HUDEP-2 (cell line): Measurements from ENCODE around the gene TMEM203.
A peak's percentile ranks its signal among the peaks of the same experiment; 100 is the strongest.

Source experiments
- DNase-seq, 76 experiments: peaks; one replicate each; lab custom pipeline; 2025; ENCODE audit not compliant: unreplicated experiment in 76 of 76; lab: John Stamatoyannopoulos, UW

Gene TMEM203

DNA sequence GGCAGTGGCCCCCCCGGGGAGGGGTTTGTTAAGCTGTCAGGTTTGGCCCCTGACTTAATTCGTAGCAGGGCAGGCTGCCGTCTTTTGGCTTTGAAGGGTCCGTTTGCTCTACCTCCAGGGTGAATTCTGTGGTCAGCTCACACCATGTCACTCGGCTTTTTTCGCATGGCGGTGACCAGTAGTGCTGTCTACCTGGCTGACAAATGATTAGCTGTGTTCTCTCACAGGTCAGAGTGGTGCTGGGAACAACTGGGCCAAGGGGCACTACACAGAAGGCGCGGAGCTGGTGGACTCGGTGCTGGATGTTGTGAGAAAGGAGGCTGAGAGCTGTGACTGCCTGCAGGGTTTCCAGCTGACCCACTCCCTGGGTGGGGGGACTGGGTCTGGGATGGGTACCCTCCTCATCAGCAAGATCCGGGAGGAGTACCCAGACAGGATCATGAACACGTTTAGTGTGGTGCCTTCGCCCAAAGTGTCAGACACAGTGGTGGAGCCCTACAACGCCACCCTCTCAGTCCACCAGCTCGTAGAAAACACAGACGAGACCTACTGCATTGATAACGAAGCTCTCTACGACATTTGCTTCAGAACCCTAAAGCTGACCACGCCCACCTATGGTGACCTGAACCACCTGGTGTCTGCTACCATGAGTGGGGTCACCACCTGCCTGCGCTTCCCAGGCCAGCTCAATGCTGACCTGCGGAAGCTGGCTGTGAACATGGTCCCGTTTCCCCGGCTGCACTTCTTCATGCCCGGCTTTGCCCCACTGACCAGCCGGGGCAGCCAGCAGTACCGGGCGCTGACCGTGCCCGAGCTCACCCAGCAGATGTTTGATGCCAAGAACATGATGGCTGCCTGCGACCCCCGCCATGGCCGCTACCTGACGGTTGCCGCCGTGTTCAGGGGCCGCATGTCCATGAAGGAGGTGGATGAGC is 37.1 kb upstream of the TMEM203 start:
- DNase-seq: peak in 3 of 76 experiments; percentile 12 to 31 (median 24)

DNA sequence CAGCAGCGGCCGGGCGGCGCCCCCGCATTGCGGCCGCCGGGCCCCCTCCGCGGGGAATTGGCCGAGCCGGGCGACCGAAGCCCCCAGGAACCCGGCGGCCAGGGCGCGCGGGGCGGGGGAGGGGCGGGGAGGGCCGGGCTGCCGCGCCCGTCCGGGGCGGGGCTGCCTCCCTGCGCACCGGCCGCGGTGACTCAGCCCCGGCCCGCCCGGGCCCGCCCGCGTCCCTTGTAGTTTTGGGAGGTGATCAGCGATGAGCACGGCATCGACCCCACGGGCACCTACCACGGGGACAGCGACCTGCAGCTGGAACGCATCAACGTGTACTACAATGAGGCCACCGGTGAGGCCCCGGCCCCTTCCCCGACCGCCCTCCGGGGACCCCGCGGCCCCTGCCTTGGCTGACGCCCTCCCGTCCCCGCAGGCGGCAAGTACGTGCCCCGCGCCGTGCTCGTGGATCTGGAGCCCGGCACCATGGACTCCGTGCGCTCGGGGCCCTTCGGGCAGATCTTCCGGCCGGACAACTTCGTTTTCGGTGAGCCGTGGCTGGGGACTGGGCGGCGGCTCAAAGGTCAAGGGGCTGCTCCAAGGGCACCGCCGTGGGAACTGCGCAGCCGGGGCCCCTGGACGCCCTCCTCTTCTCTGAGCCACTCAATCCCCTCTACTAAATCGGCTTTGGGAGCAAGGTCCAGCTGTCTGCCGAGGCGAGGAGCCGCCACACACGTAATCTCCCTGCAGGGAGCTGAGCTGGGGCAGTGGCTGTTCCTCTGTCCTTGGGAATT is 36.2 kb upstream of the TMEM203 start:
- peak in 53 of 76 experiments; percentile 15 to 77 (median 58) for DNase-seq

DNA sequence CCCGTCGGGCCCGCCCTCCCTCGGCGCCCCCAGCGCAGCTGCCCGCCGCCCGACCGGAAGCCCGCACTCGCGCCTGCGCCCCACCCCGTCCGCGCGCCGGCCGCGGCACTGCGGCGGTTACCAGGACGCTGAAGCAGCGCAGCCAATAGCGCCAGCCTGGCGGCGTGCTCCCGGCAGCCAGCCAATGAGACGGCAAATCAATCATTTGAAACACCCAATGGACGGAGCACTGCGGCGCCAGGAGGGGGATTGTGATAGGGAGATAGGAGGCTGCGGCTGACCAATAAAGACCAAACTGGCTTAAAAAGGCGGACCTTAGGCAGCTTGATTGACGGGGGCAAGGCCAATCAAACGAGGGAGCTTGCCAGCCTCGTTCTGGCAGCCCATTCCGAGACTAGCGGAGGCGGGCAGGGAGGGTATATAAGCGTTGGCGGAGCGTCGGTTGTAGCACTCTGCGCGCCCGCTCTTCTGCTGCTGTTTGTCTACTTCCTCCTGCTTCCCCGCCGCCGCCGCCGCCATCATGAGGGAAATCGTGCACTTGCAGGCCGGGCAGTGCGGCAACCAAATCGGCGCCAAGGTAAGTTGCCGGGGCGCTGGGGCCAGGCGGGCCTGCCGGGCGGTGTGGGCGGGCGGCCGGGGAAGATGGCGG is 35.5 kb upstream of the TMEM203 start, which contains the start of gene TUBB4B:
Gene TUBB4B, plus strand, starts transcription at position 447 of the 649 bp plus-strand sequence. Its CDS starts 74 bp downstream, at position 521.
- DNase-seq: peak in 75 of 76 experiments; percentile 76 to 100 (median 99)

DNA sequence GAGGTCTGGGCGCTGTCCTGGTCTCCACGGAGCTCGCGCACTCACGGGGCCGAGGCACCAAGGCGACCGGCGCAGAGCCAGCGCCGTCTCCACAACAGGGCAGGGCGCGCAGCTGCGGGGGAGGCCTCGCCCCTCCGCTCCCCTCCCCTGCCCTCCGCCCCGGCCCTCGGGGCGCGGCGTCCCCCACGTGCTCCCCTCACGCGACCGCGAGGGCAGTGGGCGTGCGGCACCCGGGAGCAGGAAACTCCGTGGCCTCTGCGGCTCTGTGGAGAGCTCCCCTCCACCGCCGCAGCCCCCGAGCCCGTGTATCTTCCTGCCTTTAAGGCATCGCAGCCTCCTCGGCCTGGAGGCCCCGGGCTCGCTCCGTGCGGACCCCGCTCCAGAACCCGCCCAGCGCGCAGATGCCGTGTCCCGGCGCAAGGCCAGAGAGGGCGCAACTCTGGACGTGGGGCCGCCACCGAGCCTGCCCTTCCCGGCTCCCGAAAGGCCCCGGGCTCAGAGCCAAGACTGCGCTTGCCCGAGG is 34.9 kb upstream of the TMEM203 start:
- DNase-seq: peak in 70 of 76 experiments; percentile 30 to 87 (median 72)

DNA sequence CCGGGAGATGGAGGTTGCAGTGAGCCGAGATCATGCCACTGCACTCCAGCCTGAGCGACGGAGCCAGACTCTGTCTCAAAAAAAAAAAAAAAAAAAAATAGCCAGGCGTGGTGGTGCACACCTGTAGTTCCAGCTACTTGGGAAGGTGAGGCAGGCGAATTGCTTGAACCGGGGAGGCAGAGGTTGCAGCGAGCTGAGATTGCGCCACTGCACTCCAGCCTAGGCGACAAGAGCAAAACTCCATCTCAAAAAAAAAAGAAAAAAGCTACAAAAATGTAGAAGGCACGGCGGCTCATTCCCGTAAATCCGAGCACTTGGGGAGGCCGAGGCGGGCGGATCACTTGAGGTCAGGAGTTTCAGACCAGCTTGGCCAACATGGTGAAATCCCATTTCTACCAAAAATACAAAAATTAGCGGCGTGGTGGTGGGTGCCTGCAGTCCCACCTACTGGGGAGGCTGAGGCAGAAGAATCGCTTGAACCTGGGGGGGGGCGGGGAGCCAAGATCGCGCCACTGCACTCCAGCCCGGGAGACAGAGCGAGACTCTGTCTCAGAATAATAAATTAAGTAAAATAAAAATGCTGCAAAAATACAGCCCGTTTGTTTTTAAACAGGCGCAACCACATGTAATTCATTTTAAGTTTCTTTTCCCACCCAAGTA is 34.2 kb upstream of the TMEM203 start:
- DNase-seq: peak in 3 of 76 experiments; percentile 19 to 41 (median 23)

DNA sequence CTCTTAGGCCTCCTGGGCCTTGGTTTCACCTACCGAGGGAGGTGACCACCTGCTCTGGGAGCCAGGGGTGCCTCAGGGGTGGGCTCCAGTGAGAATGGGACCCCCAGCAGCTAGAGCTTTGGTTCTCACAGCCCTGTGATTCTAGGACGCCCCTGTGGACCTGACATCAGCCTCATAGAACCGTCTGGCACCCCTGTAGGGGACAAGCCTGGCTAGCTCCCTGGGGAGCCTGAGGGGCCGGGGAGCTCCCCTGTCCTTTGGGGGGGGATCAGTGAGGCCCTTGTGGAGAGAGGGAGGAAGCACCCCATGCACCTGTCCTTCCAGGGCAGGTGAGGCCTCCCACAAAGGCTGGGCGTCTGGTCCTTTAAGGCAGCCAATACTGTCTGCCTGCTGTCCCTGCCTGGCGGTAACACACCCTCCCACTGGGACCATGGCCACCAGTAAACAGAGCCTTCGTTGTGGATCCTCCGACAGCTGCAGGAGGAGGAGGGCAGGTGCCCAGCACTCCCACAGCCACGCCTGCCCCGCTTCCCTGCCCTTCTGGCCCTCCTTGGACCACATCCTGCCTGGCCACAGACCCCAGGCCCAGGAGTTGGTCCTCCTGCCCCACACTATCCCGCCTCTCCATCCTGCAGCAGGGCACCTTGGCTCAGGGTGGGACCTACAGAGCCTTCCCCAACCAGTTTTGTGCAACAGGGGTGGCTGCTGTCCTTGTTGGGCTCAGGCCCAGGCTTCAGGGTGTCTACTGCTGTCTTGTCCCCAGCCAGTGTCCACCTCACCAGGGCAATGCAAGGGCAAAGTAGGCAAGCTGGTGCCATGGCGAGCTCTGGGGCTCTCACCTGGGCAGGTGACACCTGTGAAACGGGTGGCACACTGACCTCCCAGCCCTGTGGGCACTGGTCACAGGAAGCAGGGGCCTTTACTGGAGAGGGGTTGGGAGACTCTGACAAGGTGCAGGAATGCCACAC is 32.6 kb upstream of the TMEM203 start:
- peak in 12 of 76 experiments; percentile 16 to 51 (median 26) for DNase-seq

DNA sequence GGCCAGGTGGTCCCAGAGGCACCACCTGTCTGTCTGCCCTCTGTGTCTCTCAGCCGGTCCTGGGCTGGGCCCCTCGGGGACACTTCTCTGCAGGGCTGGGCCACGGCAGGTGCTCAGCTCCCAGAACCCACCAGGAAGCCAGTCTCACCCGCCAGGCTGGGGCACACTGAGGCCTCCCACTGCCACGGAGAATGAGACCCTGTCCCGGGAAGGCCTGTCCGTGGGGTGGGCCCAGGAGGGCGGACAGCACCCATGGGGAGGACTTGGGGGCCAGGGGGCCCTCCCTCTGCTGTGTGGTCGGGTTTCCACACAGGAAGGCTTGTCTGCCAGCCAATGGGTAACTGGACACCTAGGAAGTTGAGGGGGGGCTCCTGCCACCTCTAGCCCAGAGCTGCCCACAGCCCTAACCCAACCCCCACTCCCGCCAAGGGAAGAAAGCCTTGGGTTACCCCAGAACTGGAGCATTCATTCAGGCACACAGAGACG is 31.5 kb upstream of the TMEM203 start:
- no peak for DNase-seq

DNA sequence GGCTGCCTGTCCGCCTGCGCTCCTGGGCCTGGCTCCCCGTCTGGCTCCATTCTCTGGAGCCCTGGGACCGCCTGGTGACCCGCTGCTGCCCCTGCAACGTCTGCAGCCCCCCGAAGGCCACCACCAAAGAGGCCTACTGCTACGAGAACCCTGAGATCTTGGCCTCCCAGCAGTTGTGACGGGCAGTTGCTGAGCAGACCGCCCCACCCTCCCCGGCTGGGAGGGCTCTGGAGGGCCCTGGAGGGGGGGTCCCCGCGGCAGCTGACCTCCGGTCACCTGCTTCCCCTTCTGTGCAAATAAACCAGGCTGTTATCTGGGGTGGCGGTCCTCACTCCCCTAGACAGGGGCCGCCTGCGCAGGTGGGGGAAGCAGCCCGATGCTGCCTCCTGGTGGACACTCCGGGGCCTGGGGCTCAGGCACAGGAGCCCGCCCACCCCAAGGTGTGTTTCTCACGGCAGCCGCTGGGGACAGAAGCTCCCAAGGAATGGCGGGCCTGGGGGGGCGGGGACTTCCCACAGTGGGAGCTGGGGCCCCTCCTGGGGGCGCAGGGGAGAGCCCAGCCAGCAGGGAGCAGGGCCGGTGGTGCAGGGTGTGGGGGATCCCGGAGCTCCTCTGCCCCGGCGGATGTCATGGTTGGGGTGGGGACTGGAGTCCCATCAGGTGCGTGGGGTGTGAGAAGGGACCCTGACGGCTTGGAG is 30.9 kb upstream of the TMEM203 start:
- peak in 69 of 76 experiments; percentile 28 to 88 (median 77) for DNase-seq

DNA sequence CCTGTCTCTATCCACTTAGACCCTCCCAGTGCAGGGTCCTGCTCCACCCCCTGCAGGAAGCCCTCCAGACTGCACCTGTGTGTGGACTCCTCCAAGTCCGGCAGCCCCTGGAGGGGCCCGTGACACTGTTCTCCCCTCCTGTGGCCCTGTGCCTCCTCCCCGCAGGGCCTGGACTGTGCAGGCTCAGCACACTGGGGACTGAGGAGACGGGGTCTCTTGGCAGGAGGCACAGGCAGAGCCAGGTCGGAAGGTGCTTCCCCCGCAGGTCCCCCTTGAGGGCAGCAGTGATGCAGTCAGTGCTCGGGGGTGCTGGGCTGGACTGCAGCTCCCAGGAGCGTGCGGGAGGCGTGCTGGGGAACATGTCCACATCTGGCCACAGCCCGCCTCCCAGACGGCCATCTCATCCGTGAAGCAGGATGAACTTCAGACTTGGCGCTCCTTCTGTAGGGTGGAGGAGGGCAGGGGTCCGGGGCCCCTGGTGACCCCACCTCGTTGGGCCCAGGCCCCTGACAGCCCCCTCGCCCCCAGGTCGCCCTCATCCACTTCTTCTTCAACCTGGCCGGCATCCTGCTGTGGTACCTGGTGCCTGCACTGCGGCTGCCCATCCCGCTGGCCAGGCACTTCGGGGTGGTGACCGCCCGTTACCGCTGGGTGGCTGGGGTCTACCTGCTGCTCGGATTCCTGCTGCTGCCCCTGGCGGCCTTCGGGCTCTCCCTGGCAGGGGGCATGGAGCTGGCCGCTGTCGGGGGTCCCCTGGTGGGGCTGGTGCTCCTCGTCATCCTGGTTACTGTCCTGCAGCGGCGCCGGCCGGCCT is 30.2 kb upstream of the TMEM203 start:
- no peak for DNase-seq

DNA sequence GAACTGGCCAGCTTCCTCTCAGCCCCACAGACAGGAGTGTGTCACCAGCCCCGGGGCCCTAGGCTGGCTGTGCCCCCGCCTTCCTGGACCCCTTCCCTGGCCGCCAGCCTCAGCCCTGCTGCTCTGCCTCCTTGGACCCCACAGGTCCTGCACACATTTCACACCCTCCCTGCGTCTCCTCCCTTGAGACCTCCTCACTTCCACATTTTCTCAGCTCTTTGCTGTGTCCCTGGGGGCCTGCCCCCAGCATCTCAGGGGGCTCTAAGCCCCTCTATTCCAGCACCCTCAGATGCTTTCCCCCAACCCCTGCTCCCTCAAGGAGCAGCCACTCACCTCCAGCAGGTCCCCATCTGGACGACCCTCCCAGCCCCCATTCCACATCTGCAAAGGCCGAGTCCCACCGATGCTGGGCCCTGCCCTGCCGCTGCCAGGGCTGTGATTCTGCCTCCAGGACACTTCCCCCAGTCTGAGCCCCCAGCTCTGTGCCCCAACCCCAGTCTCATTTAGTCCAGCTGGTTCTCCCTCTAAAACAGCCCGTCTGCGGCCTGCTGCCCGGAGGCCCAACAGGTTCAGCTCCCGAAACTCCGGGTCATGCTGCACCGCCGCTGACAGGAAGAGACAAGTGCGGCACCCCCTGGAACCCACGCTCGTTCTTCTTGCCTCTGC is 29.4 kb upstream of the TMEM203 start:
- DNase-seq: no peak

DNA sequence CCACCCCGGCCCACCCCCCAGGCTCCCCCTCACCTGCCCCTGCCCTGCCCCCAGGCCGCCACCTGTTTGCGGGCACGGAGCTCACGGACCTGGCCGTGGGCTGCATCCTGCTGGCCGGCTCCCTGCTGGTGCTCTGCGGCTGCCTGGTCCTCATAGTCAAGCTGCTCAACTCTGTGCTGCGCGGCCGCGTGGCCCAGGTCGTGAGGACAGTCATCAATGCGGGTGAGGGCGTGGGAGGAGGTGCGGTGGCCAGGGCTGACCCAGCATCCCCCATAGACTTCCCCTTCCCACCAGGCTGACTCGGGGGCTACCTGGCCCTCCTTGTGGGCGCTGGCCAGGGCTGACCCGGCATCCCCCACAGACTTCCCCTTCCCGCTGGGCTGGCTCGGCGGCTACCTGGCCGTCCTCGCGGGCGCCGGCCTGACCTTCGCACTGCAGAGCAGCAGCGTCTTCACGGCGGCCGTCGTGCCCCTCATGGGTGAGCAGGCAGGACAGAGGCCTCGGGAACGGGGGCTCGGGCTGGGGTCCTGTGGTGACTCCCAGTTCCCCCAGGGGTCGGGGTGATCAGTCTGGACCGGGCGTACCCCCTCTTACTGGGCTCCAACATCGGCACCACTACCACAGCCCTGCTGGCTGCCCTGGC is 28.7 kb upstream of the TMEM203 start:
- no peak for DNase-seq

DNA sequence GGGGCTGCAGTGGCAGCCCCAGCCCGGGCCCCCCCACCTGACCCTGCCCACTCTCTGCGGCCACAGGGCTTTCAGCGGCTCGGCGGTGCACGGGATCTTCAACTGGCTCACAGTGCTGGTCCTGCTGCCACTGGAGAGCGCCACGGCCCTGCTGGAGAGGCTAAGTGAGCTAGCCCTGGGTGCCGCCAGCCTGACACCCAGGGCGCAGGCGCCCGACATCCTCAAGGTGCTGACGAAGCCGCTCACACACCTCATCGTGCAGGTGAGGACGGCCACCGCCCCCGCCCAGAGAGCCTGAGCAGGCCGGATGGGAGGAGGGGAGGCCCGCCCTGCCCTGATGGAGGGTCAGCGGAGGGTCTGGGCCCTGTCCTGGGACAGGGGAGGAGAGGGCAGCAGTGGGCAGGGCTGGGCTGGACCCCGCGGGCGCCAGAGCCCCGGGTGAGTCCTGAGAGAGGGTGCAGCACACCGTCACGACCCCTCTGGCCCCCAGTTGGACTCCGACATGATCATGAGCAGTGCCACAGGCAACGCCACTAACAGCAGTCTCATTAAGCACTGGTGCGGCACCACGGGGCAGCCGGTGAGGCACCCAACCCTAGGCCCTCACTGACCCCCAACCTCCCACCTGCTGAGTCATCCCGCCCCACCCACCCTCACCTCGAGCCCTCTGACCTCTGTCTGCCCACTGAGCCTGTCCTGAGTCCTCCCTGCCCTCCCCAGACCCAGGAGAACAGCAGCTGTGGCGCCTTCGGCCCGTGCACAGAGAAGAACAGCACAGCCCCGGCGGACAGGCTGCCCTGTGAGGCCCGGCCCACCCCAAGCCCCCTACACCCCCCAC is 27.9 kb upstream of the TMEM203 start:
- no peak for DNase-seq

DNA sequence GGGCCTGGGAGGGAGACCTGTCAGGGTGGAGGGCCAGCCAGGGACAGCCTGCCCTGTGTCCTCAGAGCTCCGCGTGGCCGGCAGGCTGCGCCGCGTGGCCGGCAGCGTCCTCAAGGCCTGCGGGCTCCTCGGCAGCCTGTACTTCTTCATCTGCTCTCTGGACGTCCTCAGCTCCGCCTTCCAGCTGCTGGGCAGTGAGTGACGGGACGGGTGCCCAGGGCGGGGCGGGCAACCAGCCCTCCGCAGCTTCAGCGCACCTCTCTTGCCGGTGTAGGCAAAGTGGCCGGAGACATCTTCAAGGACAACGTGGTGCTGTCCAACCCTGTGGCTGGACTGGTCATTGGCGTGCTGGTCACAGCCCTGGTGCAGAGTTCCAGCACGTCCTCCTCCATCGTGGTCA is 27.1 kb upstream of the TMEM203 start:
- DNase-seq: no peak

DNA sequence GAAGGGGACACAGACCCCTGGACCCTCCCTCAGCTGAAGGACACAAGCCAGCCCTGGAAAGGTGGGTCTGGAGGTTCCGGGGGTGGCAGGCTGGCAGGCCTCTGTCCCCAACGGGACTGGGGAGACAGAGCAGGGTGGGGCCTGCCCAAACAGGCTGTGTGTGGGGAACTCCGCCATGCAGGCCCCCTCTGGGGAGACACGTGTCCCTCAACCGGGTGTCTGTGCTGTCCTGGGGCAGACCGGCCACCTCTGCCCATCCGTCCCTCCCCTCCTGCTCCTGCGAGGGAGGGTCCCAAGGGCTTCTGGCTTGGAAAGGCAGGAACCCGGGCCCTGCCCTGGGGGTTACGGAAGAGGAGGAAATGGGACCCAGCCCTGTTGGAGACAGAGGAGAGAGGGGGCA is 26.7 kb upstream of the TMEM203 start:
- DNase-seq: no peak

DNA sequence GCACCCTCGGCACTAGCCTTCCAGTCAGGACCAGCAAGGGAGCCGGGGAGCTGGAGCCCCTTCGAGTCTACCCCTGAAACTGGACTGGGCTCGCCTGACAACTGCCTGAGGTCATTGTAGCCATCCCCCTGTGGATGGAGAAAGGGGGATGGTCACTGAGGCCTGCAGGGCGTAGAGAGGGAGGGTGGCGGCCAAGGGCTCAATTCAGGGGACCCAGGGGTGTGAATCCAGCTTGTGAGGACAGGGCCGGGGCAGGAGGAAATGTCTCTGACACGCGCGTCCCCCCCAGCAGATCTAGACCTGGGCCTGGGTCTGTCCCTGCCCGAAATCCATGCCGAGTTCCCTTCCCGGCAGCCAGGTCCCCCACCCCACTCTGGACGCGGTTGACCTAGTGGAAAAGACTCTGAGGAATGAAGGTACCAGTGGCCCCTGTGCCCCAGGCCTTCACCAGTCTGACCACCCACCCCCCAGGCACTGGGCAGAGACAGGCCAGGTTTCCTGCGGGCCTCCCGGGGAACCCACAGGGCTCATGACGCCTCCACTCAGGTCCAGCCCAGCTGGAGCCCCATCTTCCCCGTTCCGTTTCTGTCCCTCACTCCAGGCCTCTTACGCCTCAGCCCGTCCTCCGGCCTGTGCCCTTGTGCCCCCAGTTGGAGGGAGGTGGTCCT is 26.1 kb upstream of the TMEM203 start:
- DNase-seq: no peak
